ENCODE data around the gene TMX4. TPM values are rescaled to one million over a fixed set of nuclear protein-coding genes. Genes with fewer than 3 reads are reported as not detected.
"Not testable (repeated sequence)": the region's sequence is repeated elsewhere in the genome, so short reads cannot be mapped to it uniquely, and the experiment has no call there.

Gene TMX4
- total RNA-seq, 1 donor from 2014 or later: 35.7 TPM

- Histone ChIP-seq H3K36me3 (no peaks in the 10 kb centered on the region), H3K27me3 (ENCODE audit: low read depth) (no peaks in the 10 kb centered on the region), H3K4me3 (no peak overlapping the region), H3K4me1 (no peaks in the 10 kb centered on the region), H3K9me3 (no peaks in the 10 kb centered on the region), H3K27ac (no peak overlapping the region)
- DNase-seq (peak; percentile 60), ATAC-seq (peak in 1 of 2 donors; percentile 41)
- no peak for TF ChIP-seq CTCF (IDR thresholded peaks at IDR 0.05)
- intact Hi-C loops (cut with DNase I): no loop called here
Observed at GRCh38 chr20:8033151-8033841, 13.7 kb upstream of the TMX4 start.

- no peaks in the 10 kb centered on the region for H3K9me3 ChIP-seq
- DNase-seq: no peak
- no peak overlapping the region for H3K4me3 ChIP-seq
- no peaks in the 10 kb centered on the region for H3K36me3 ChIP-seq
- no peaks in the 10 kb centered on the region for H3K27me3 ChIP-seq (ENCODE audit: low read depth)
- no peak for TF ChIP-seq CTCF (IDR thresholded peaks at IDR 0.05)
- no peak for ATAC-seq
- intact Hi-C loops (cut with DNase I): no loop called here
- no peaks in the 10 kb centered on the region for H3K4me1 ChIP-seq
- H3K27ac ChIP-seq: no peak overlapping the region
Observed at GRCh38 chr20:8032499-8032898, 12.9 kb upstream of the TMX4 start.

- H3K4me3 ChIP-seq; H3K4me1 ChIP-seq; H3K9me3 ChIP-seq; intact Hi-C loops (cut with DNase I); H3K36me3 ChIP-seq; H3K27me3 ChIP-seq (ENCODE audit: low read depth); H3K27ac ChIP-seq; DNase-seq; ATAC-seq: not testable (repeated sequence)
Observed at GRCh38 chr20:8031539-8031938, 12.0 kb upstream of the TMX4 start.

- ATAC-seq (no peak), DNase-seq (no peak)
- no peak for TF ChIP-seq CTCF (IDR thresholded peaks at IDR 0.05)
- Histone ChIP-seq H3K27ac (no peak overlapping the region), H3K27me3 (ENCODE audit: low read depth) (no peaks in the 10 kb centered on the region), H3K36me3 (no peaks in the 10 kb centered on the region), H3K4me3 (no peak overlapping the region), H3K4me1 (peaks cover 8% of the 10 kb centered on the region), H3K9me3 (no peaks in the 10 kb centered on the region)
- intact Hi-C loops (cut with DNase I): no loop called here
Observed at GRCh38 chr20:8021541-8022269, 2.1 kb upstream of the TMX4 start.

GRCh38 chr20:8020314-8021079 is 936 bp upstream of the TMX4 start:
- ATAC-seq: no peak
- no peak for TF ChIP-seq CTCF (IDR thresholded peaks at IDR 0.05)
- peak overlapping the region; percentile 99 for H3K27ac ChIP-seq
- no peak for DNase-seq
- H3K9me3 ChIP-seq: no peaks in the 10 kb centered on the region
- intact Hi-C loops (cut with DNase I): no loop called here
- no peaks in the 10 kb centered on the region for H3K27me3 ChIP-seq (ENCODE audit: low read depth)
- peaks cover 8% of the 10 kb centered on the region for H3K4me1 ChIP-seq
- no peaks in the 10 kb centered on the region for H3K36me3 ChIP-seq
- no peak overlapping the region for H3K4me3 ChIP-seq

GRCh38 chr20:8019998-8020247 is 362 bp upstream of the TMX4 start:
- no peak for TF ChIP-seq CTCF (IDR thresholded peaks at IDR 0.05)
- Histone ChIP-seq H3K27ac (peak overlapping the region; percentile 99), H3K27me3 (ENCODE audit: low read depth) (no peaks in the 10 kb centered on the region), H3K9me3 (no peaks in the 10 kb centered on the region), H3K36me3 (no peaks in the 10 kb centered on the region), H3K4me1 (peaks cover 8% of the 10 kb centered on the region), H3K4me3 (peak overlapping the region; percentile 84)
- intact Hi-C loops (cut with DNase I): no loop called here
- ATAC-seq (no peak), DNase-seq (no peak)

All from lower lobe of right lung (tissue), 2 donors.